HG02763 (cell line): ENCODE data around the gene THYN1.

ENCODE experiments used
- ATAC-seq: cut with Tn5 transposase; IDR thresholded peaks from one replicate; pipeline ENCODE4 v1.9.1; 2021; ENCODE audit warnings: mild to moderate bottlenecking, moderate library complexity; ENCODE audit not compliant: unreplicated experiment

Gene THYN1

GRCh38 chr11:134252346-134253187, 585 bp downstream of the THYN1 start:
- peak; percentile 23 for ATAC-seq

- ATAC-seq, result no peak
Measured at GRCh38 chr11:134250675-134251074, 2.5 kb downstream of the THYN1 start.

GRCh38 chr11:134250246-134250645, 2.9 kb downstream of the THYN1 start:
- ATAC-seq, result no peak

- ATAC-seq, result no peak
Measured at GRCh38 chr11:134248910-134249480, 4.2 kb downstream of the THYN1 start.

- no peak for ATAC-seq
Measured at GRCh38 chr11:134246678-134247077, 6.5 kb downstream of the THYN1 start.

- ATAC-seq, result no peak
Measured at GRCh38 chr11:134246100-134246499, 7.1 kb downstream of the THYN1 start.

GRCh38 chr11:134245434-134245833, 7.7 kb downstream of the THYN1 start:
- ATAC-seq, result no peak

GRCh38 chr11:134244593-134244992, 8.6 kb downstream of the THYN1 start:
- no peak for ATAC-seq

GRCh38 chr11:134243913-134244312, 9.2 kb downstream of the THYN1 start:
- no peak for ATAC-seq

GRCh38 chr11:134242376-134242775, 10.8 kb downstream of the THYN1 start:
- ATAC-seq, result no peak

GRCh38 chr11:134240592-134240991, 12.6 kb downstream of the THYN1 start:
- no peak for ATAC-seq

GRCh38 chr11:134238956-134239355, 14.2 kb downstream of the THYN1 start:
- ATAC-seq, result no peak

GRCh38 chr11:134237557-134237922, 15.6 kb downstream of the THYN1 start:
- no peak for ATAC-seq

GRCh38 chr11:134236834-134237556, 16.2 kb downstream of the THYN1 start:
- ATAC-seq, result no peak

GRCh38 chr11:134235399-134235798, 17.8 kb downstream of the THYN1 start:
- no peak for ATAC-seq

GRCh38 chr11:134233729-134234179, 19.4 kb downstream of the THYN1 start:
- no peak for ATAC-seq

GRCh38 chr11:134231958-134232659, 21.0 kb downstream of the THYN1 start:
- no peak for ATAC-seq

GRCh38 chr11:134230339-134230738, 22.8 kb downstream of the THYN1 start:
- ATAC-seq, result no peak

- ATAC-seq, result no peak
Measured at GRCh38 chr11:134229126-134229790, 23.9 kb downstream of the THYN1 start.

- peak; percentile 42 for ATAC-seq
Measured at GRCh38 chr11:134228625-134229024, 24.5 kb downstream of the THYN1 start.
